CD8-positive, alpha-beta memory T cell (primary cell): ENCODE results near the gene KIF20B. TPM values are rescaled to one million over a fixed set of nuclear protein-coding genes. Genes with fewer than 3 reads are reported as not detected.
"Not testable (repeated sequence)": the region's sequence is repeated elsewhere in the genome, so short reads cannot be mapped to it uniquely, and the experiment has no call there.

Source experiments
- CTCF ChIA-PET: fragments of 350-600 bp; sonication (Branson Sonifier 250); formaldehyde crosslinking; loops from one replicate; lab custom pipeline; 2021; ENCODE audit warnings: antibody characterized with exemption; lab: Charles Lee
- POLR2A ChIA-PET: fragments of 350-600 bp; sonication (Branson Sonifier 250); formaldehyde crosslinking; loops from one replicate; lab custom pipeline; 2021; ENCODE audit warnings: antibody characterized with exemption; lab: Charles Lee
- DNase-seq, 5 donors: peaks; one replicate each; pipeline versions ENCODE4 v3.0.0 to v3.0.0-alpha.2; 2020 to 2022; ENCODE audit warnings: mixed read lengths in 1 of 5
- H3K27ac ChIP-seq: one replicate; pipeline ENCODE4 v1.7.0; 2013; ENCODE audit warnings: low read depth, mild to moderate bottlenecking, low read length, moderate library complexity
- H3K27me3 ChIP-seq: 2 replicates; pipeline ENCODE4 v1.7.0; 2013; ENCODE audit warnings: low read length, mild to moderate bottlenecking; ENCODE audit not compliant: insufficient read depth, poor library complexity, severe bottlenecking
- H3K36me3 ChIP-seq: 2 replicates; pipeline ENCODE4 v1.7.0; 2013; ENCODE audit warnings: mild to moderate bottlenecking, low read length, moderate library complexity; ENCODE audit not compliant: insufficient read depth
- H3K4me1 ChIP-seq: 2 replicates; pipeline ENCODE4 v1.7.0; 2013; ENCODE audit warnings: mild to moderate bottlenecking, low read length, moderate library complexity; ENCODE audit not compliant: insufficient read depth
- H3K4me3 ChIP-seq: 2 replicates; pipeline ENCODE4 v1.7.0; 2013; ENCODE audit warnings: mild to moderate bottlenecking, low read length
- H3K9me3 ChIP-seq: 2 replicates; pipeline ENCODE4 v1.7.0; 2013; ENCODE audit warnings: mild to moderate bottlenecking, low read length
- H3K27ac Mint-ChIP-seq, 8 donors: one replicate each; pipeline ENCODE4 v1.8.0; 2020 to 2021; ENCODE audit warnings: mixed read lengths in 8 of 8, mild to moderate bottlenecking in 6 of 8, inconsistent platforms in 3 of 8, moderate library complexity in 3 of 8
- H3K27me3 Mint-ChIP-seq, 2 donors: one replicate each; pipeline ENCODE4 v1.8.0; 2020 to 2021; ENCODE audit warnings: mixed read lengths in 2 of 2, mild to moderate bottlenecking in 1 of 2, moderate library complexity in 1 of 2
- H3K36me3 Mint-ChIP-seq, 3 donors: one replicate each; pipeline ENCODE4 v1.8.0; 2020 to 2021; ENCODE audit warnings: mixed read lengths in 3 of 3, inconsistent platforms in 1 of 3, mild to moderate bottlenecking in 1 of 3
- H3K4me1 Mint-ChIP-seq, 3 donors: one replicate each; pipeline ENCODE4 v1.8.0; 2020 to 2021; ENCODE audit warnings: mixed read lengths in 3 of 3, inconsistent platforms in 1 of 3, mild to moderate bottlenecking in 1 of 3
- H3K4me3 Mint-ChIP-seq, 7 donors: one replicate each; pipeline ENCODE4 v1.8.0; 2020 to 2021; ENCODE audit warnings: mixed read lengths in 7 of 7, mild to moderate bottlenecking in 6 of 7, moderate library complexity in 4 of 7, inconsistent platforms in 2 of 7
- H3K9me3 Mint-ChIP-seq, 5 donors: one replicate each; pipeline ENCODE4 v1.8.0; 2020 to 2022; ENCODE audit warnings: mixed read lengths in 5 of 5, mild to moderate bottlenecking in 3 of 5, moderate library complexity in 2 of 5, inconsistent platforms in 1 of 5
- polyA plus RNA-seq: library from polyadenylated mRNA; unstranded; fragments of 300-500 nt; fragmentation: Illumina TruSeq; gene quantifications from one replicate; pipeline ENCODE4 v1.2.3, GENCODE V29; 2021
- total RNA-seq, 2 experiments: library from RNA; stranded (reverse); gene quantifications; one replicate each; pipeline ENCODE4 v1.2.3, GENCODE V29; 2021

The KIF20B gene
- total and polyA plus RNA-seq, 3 experiments from 2014 or later, result 23.8 to 40.4 (median 39.9) TPM

GRCh38 chr10:89809766-89810165, 108.4 kb downstream of the KIF20B start:
- Histone ChIP-seq H3K9me3 (no peaks in the 10 kb centered on the region), H3K36me3 (no peaks in the 10 kb centered on the region), H3K4me3 (no peak overlapping the region), H3K4me1 (no peaks in the 10 kb centered on the region), H3K27ac (no peak overlapping the region), H3K27me3 (no peaks in the 10 kb centered on the region)
- Mint-ChIP-seq H3K27me3 (peaks cover 0 to 5% of the 10 kb centered on the region in 2 donors), H3K9me3 (no peaks in the 10 kb centered on the region), H3K4me1 (peaks cover 3 to 6% (median 5%) of the 10 kb centered on the region in 3 donors), H3K36me3 (no peaks in the 10 kb centered on the region), H3K4me3 (no peak overlapping the region), H3K27ac (no peak overlapping the region)
- DNase-seq, result no peak
- CTCF ChIA-PET, result no interaction called here
- POLR2A ChIA-PET, result no interaction called here

DNA sequence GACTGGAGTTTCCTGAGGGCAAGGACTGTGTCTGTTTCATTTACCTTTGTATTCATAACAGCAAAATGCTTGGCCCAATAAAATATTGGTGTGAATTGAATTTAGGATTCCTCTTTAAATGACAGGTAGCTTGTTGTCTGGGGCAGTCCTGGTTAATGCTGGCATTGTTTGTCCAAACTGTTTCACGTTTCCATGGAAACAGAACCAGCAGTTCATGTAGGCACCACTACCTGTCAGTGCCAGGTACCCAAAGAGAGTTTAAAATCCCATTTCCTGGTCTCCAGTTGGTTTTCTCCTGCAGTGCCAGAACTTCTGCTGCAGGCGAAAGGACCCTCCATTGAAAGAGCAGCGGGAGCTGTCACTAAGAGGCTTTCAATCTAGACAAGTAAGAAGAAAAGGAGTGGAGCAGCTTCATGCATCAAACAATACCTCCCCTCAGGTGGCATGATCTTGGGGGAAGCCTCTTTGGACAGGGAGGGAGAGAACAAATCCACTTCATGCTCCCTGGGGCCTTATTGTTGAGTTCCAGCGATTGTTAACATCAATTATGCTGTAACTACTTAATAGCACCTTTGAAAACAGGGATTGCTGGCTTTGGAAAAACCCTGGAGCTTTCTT, 109.6 kb downstream of the KIF20B start:
- Mint-ChIP-seq H3K27me3 (peaks cover 0 to 5% of the 10 kb centered on the region in 2 donors), H3K4me1 (no peaks in the 10 kb centered on the region), H3K4me3 (no peak overlapping the region), H3K27ac (no peak overlapping the region), H3K36me3 (no peaks in the 10 kb centered on the region), H3K9me3 (no peaks in the 10 kb centered on the region)
- POLR2A ChIA-PET, result no interaction called here
- CTCF ChIA-PET, result no interaction called here
- Histone ChIP-seq H3K4me1 (no peaks in the 10 kb centered on the region), H3K36me3 (no peaks in the 10 kb centered on the region), H3K4me3 (no peak overlapping the region), H3K9me3 (no peaks in the 10 kb centered on the region), H3K27ac (no peak overlapping the region), H3K27me3 (no peaks in the 10 kb centered on the region)
- DNase-seq, result no peak

GRCh38 chr10:89813546-89813945, 112.2 kb downstream of the KIF20B start:
- no peak for DNase-seq
- ChIA-PET CTCF (no interaction called here), POLR2A (no interaction called here)
- Histone ChIP-seq H3K36me3 (no peaks in the 10 kb centered on the region), H3K27ac (no peak overlapping the region), H3K9me3 (no peaks in the 10 kb centered on the region), H3K4me3 (no peak overlapping the region), H3K4me1 (no peaks in the 10 kb centered on the region), H3K27me3 (no peaks in the 10 kb centered on the region)
- Mint-ChIP-seq H3K36me3 (peaks cover 0 to 1% (median 0%) of the 10 kb centered on the region in 3 donors), H3K9me3 (no peaks in the 10 kb centered on the region), H3K4me3 (no peak overlapping the region), H3K27ac (peak overlapping the region in 1 of 8 donors; percentile 7), H3K4me1 (no peaks in the 10 kb centered on the region), H3K27me3 (peaks cover 5 to 19% of the 10 kb centered on the region in 2 donors)

DNA sequence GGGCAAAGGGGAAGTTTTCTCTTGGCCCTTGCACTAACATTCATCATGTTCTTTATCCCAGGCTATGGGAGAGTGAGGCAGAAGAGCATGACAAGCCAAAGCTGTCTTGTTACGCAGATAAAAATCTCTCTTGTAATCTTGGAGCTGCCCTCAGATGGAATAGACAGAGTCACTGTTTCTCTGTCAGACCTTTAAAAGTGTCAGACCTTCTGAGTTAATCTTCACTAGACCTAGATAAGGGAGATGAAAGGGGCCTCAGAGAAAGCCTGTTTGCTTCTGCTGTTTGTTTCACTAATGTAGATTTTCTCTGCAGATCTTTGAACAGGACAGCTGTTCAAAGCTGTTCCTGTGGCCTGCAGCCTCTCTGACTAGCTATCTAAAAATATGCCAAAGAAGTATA, 112.9 kb downstream of the KIF20B start:
- CTCF ChIA-PET, result no interaction called here
- H3K4me3 Mint-ChIP-seq, result no peak overlapping the region

GRCh38 chr10:89815049-89815853, 113.9 kb downstream of the KIF20B start:
- Histone ChIP-seq H3K4me3 (no peak overlapping the region), H3K27me3 (no peaks in the 10 kb centered on the region), H3K27ac (no peak overlapping the region), H3K36me3 (no peaks in the 10 kb centered on the region), H3K9me3 (no peaks in the 10 kb centered on the region), H3K4me1 (no peaks in the 10 kb centered on the region)
- no peak for DNase-seq
- Mint-ChIP-seq H3K9me3 (peaks cover 0 to 6% (median 3%) of the 10 kb centered on the region in 5 donors), H3K4me3 (peak overlapping the region in 1 of 7 donors; percentile 4), H3K27ac (no peak overlapping the region), H3K36me3 (peaks cover 0 to 9% (median 0%) of the 10 kb centered on the region in 3 donors), H3K4me1 (no peaks in the 10 kb centered on the region), H3K27me3 (peaks cover 14 to 34% of the 10 kb centered on the region in 2 donors)
- CTCF ChIA-PET, result interaction anchor here (0.9 kb wide), 1 partner anchor 10 kb away, joined by 3 read pairs; no protein-coding TSS in a partner anchor
- POLR2A ChIA-PET, result no interaction called here

More for the DNA sequence above, 112.9 kb downstream of the KIF20B start:
- Histone ChIP-seq H3K4me1 (no peaks in the 10 kb centered on the region), H3K36me3 (no peaks in the 10 kb centered on the region), H3K27ac (no peak overlapping the region), H3K4me3 (no peak overlapping the region), H3K9me3 (no peaks in the 10 kb centered on the region), H3K27me3 (no peaks in the 10 kb centered on the region)
- POLR2A ChIA-PET, result no interaction called here
- peaks cover 0 to 6% (median 0%) of the 10 kb centered on the region in 3 donors for H3K36me3 Mint-ChIP-seq
- no peaks in the 10 kb centered on the region for H3K4me1 Mint-ChIP-seq
- peaks cover 0 to 2% (median 1%) of the 10 kb centered on the region in 5 donors for H3K9me3 Mint-ChIP-seq
- peaks cover 6 to 24% of the 10 kb centered on the region in 2 donors for H3K27me3 Mint-ChIP-seq
- no peak for DNase-seq
- H3K27ac Mint-ChIP-seq, result no peak overlapping the region

GRCh38 chr10:89819008-89819407, 117.6 kb downstream of the KIF20B start:
- H3K4me1 ChIP-seq, H3K4me1 Mint-ChIP-seq, H3K36me3 ChIP-seq, H3K4me3 Mint-ChIP-seq, H3K27ac ChIP-seq, H3K27me3 ChIP-seq, H3K9me3 ChIP-seq, H3K9me3 Mint-ChIP-seq, POLR2A ChIA-PET, DNase-seq, H3K4me3 ChIP-seq: not testable (repeated sequence)
- Mint-ChIP-seq H3K27me3 (peaks cover 16 to 30% of the 10 kb centered on the region in 2 donors), H3K36me3 (peaks cover 0 to 11% (median 0%) of the 10 kb centered on the region in 3 donors), H3K27ac (peak overlapping the region in 1 of 8 donors; percentile 24)
- CTCF ChIA-PET, result interaction anchor here (0.7 kb wide), 1 partner anchor 25 kb away, joined by 3 read pairs; no protein-coding TSS in a partner anchor

Other genes starting within 250 kb of the KIF20B start
- gene SLC16A12, start 166.0 kb upstream of the KIF20B start, total RNA-seq, result not detected
- gene SLC16A12, start 166.0 kb upstream of the KIF20B start, polyA plus RNA-seq, result not detected
- 1 to 10 TPM; 3.7 to 4.9 TPM for gene PANK1, start 56.3 kb upstream of the KIF20B start, total RNA-seq
- gene PANK1, start 56.3 kb upstream of the KIF20B start, polyA plus RNA-seq, result 0.16 TPM